IMR-90 (cell line): ENCODE results near the gene PPP1R1C. TPM values are rescaled to one million over a fixed set of nuclear protein-coding genes. Genes with fewer than 3 reads are reported as not detected.

Experiments used
- ATAC-seq: fragments of 200-7000 bp; cut with Tn5 transposase; 2 replicates; pipeline ENCODE4 v1.9.1; 2020; ENCODE audit warnings: low read depth, mild to moderate bottlenecking, moderate library complexity
- BruUV-seq: library from RNA; stranded (reverse); fragments of 400-500 nt; replicated peaks from 2 replicates; lab custom pipeline; 2021; lab: Mats Ljungman, UMichigan
- CTCF ChIA-PET: fragments of 300-600 bp; formaldehyde crosslinking; extraction: SDS; loops from one replicate; lab custom pipeline; 2021; ENCODE audit warnings: antibody characterized with exemption; lab: Yijun Ruan, JAX
- POLR2A ChIA-PET: fragments of 300-600 bp; sonication (Branson Sonifier 250); formaldehyde crosslinking; loops from one replicate; lab custom pipeline; 2022; ENCODE audit warnings: antibody characterized with exemption; ENCODE audit not compliant: unreplicated experiment; lab: Charles Lee
- DNase-seq: peaks from one replicate; pipeline ENCODE4 v3.0.0; 2013
- H2AFZ ChIP-seq: replicated peaks from 2 replicates; pipeline ENCODE3; 2013; ENCODE audit warnings: low read length, mild to moderate bottlenecking; ENCODE audit not compliant: poor library complexity
- H2AK5ac ChIP-seq: 2 replicates; pipeline ENCODE4 v1.6.1; 2013; ENCODE audit warnings: low read depth, low read length, inconsistent platforms
- H2AK9ac ChIP-seq: replicated peaks from 2 replicates; pipeline ENCODE3; 2013; ENCODE audit warnings: mild to moderate bottlenecking, low read depth, low read length, moderate library complexity; ENCODE audit not compliant: poor library complexity
- H2BK120ac ChIP-seq: 2 replicates; pipeline ENCODE4 v1.6.1; 2013; ENCODE audit warnings: low read depth, low read length, inconsistent platforms
- H2BK15ac ChIP-seq: 3 replicates; pipeline ENCODE4 v1.6.1; 2013; ENCODE audit warnings: low read depth, low read length, inconsistent platforms
- H2BK20ac ChIP-seq: 2 replicates; pipeline ENCODE4 v1.6.1; 2013; ENCODE audit warnings: low read depth, mild to moderate bottlenecking, inconsistent platforms, low read length, moderate library complexity
- H2BK5ac ChIP-seq: 2 replicates; pipeline ENCODE4 v1.6.1; 2013; ENCODE audit warnings: mild to moderate bottlenecking, low read depth, low read length, inconsistent platforms; ENCODE audit not compliant: poor library complexity, severe bottlenecking
- H3K14ac ChIP-seq: replicated peaks from 2 replicates; pipeline ENCODE4 v1.6.1; 2013; ENCODE audit warnings: low read depth, low read length, inconsistent platforms
- H3K18ac ChIP-seq: 2 replicates; pipeline ENCODE4 v1.6.1; 2013; ENCODE audit warnings: low read depth, low read length, control low read depth
- H3K23ac ChIP-seq: 2 replicates; pipeline ENCODE4 v1.6.1; 2013; ENCODE audit warnings: low read depth, low read length, inconsistent platforms
- H3K27ac ChIP-seq: 2 replicates; pipeline ENCODE4 v1.5.1; 2013; ENCODE audit warnings: mild to moderate bottlenecking, control low read depth, low read length; ENCODE audit not compliant: insufficient read depth
- H3K27me3 ChIP-seq: 2 replicates; pipeline ENCODE4 v1.6.1; 2013; ENCODE audit warnings: low read length; ENCODE audit not compliant: control insufficient read depth, insufficient read depth
- H3K36me3 ChIP-seq: 2 replicates; pipeline ENCODE4 v1.6.1; 2013; ENCODE audit warnings: low read length, mixed read lengths; ENCODE audit not compliant: control insufficient read depth, insufficient read depth
- H3K4ac ChIP-seq: 2 replicates; pipeline ENCODE4 v1.6.1; 2013; ENCODE audit warnings: low read depth, low read length, inconsistent platforms
- H3K4me1 ChIP-seq: 2 replicates; pipeline ENCODE4 v1.6.1; 2013; ENCODE audit warnings: low read length, mixed read lengths; ENCODE audit not compliant: control insufficient read depth, insufficient read depth
- H3K4me2 ChIP-seq: 2 replicates; pipeline ENCODE4 v1.6.1; 2013; ENCODE audit warnings: low read depth, mild to moderate bottlenecking, control low read depth, low read length, moderate library complexity
- H3K4me3 ChIP-seq: 2 replicates; pipeline ENCODE4 v1.5.1; 2013; ENCODE audit warnings: low read depth, mild to moderate bottlenecking, control low read depth, low read length, moderate library complexity; ENCODE audit not compliant: insufficient read depth
- H3K56ac ChIP-seq: 2 replicates; pipeline ENCODE4 v1.6.1; 2013; ENCODE audit warnings: low read length, inconsistent platforms; ENCODE audit not compliant: insufficient read depth; ENCODE audit errors: extremely low read depth
- H3K79me1 ChIP-seq, 2 experiments: 2 replicates each; pipeline ENCODE4 v1.6.1; 2013; ENCODE audit warnings: low read length in 2 of 2, inconsistent platforms in 1 of 2, low read depth in 1 of 2
- H3K9ac ChIP-seq: 2 replicates; pipeline ENCODE4 v1.6.1; 2013; ENCODE audit warnings: low read depth, low read length, control low read depth
- H3K9me1 ChIP-seq: 2 replicates; pipeline ENCODE4 v1.6.1; 2013; ENCODE audit warnings: low read length, inconsistent platforms; ENCODE audit not compliant: insufficient read depth
- H3K9me3 ChIP-seq: 2 replicates; pipeline ENCODE4 v1.6.1; 2013; ENCODE audit warnings: low read length; ENCODE audit not compliant: control insufficient read depth, insufficient read depth
- H4K20me1 ChIP-seq: 2 replicates; pipeline ENCODE4 v1.6.1; 2013; ENCODE audit warnings: low read length, inconsistent platforms; ENCODE audit not compliant: insufficient read depth
- H4K5ac ChIP-seq: 2 replicates; pipeline ENCODE4 v1.6.1; 2013; ENCODE audit warnings: mild to moderate bottlenecking, low read depth, low read length, control low read depth
- H4K8ac ChIP-seq, 2 experiments: 2 replicates each; pipeline ENCODE4 v1.6.1; 2013; ENCODE audit warnings: low read depth in 2 of 2, low read length in 2 of 2, control low read depth in 1 of 2, inconsistent platforms in 1 of 2
- H4K91ac ChIP-seq: 2 replicates; pipeline ENCODE4 v1.6.1; 2013; ENCODE audit warnings: low read depth, low read length, inconsistent platforms; ENCODE audit not compliant: insufficient read depth
- RFX5 ChIP-seq: IDR thresholded peaks from 2 replicates; pipeline ENCODE4 v1.8.0; 2012; ENCODE audit warnings: low read depth, mild to moderate bottlenecking, low read length, moderate library complexity
- SMC3 ChIP-seq: fragments of 150-350 bp; IDR thresholded peaks from 2 replicates; pipeline ENCODE4 v1.6.1; 2016; ENCODE audit warnings: low read depth, mild to moderate bottlenecking, antibody characterized with exemption, low read length, moderate library complexity
- dilution Hi-C: fragments of 300-500 bp; cut with HindIII; formaldehyde crosslinking; loops from one replicate; pipeline ENCODE4 v1.14.3; 2018; ENCODE audit warnings: low sequenced_read_pairs; ENCODE audit not compliant: unreplicated experiment
- in situ Hi-C: fragments of 300-500 bp; cut with MboI; formaldehyde crosslinking; loops from 3 replicates; pipeline ENCODE4 v1.14.3; 2019; ENCODE audit warnings: low sequenced_read_pairs, inconsistent platforms, mixed read lengths
- intact Hi-C: fragments of 100-400 bp; cut with micrococcal nuclease; formaldehyde crosslinking; loops from 2 replicates; pipeline ENCODE4 v1.10.0; 2022
- polyA plus RNA-seq, 3 experiments: library from polyadenylated mRNA; depleted of rRNA; stranded (reverse); fragments of >200 nt; gene quantifications; 2 replicates each; pipeline ENCODE4 v1.2.3, GENCODE V29; 2012; ENCODE audit warnings: low replicate concordance in 1 of 3
- total RNA-seq: library from RNA; depleted of rRNA; stranded (reverse); fragments of >200 nt; gene quantifications from 2 replicates; pipeline ENCODE4 v1.2.3, GENCODE V29; 2012

The PPP1R1C gene
- total and polyA plus RNA-seq, 2 of the 4 experiments (the other 2 are of a cell fraction), result 0.10 to 0.36 TPM

GRCh38 chr2:182101263-182101662, 115.6 kb downstream of the PPP1R1C start:
- Histone ChIP-seq H2BK5ac (no peak overlapping the region), H2BK120ac (no peak overlapping the region), H3K14ac (no peak overlapping the region), H3K23ac (no peak overlapping the region), H3K27me3 (no peaks in the 10 kb centered on the region), H3K18ac (no peak overlapping the region), H3K36me3 (no peaks in the 10 kb centered on the region), H2BK20ac (no peak overlapping the region), H3K56ac (no peak overlapping the region), H3K9me3 (no peaks in the 10 kb centered on the region), H2AK9ac (no peak overlapping the region), H3K27ac (no peak overlapping the region), H3K79me1 (no peaks in the 10 kb centered on the region), H4K20me1 (no peaks in the 10 kb centered on the region), H3K9me1 (no peaks in the 10 kb centered on the region), H3K4ac (no peak overlapping the region), H2AK5ac (no peak overlapping the region), H4K91ac (no peak overlapping the region), H3K4me2 (no peak overlapping the region), H4K5ac (no peak overlapping the region), H2BK15ac (no peak overlapping the region), H3K9ac (no peak overlapping the region), H3K4me3 (no peak overlapping the region), H4K8ac (no peak overlapping the region), H3K4me1 (no peaks in the 10 kb centered on the region), H2AFZ (no peak overlapping the region)
- no peak for ATAC-seq
- dilution Hi-C loops, result no loop called here
- intact Hi-C loops, result no loop called here
- CTCF ChIA-PET, result interaction anchor here (1.5 kb wide), 1 partner anchor 12 kb away, joined by 3 read pairs; no protein-coding TSS in a partner anchor
- TF ChIP-seq SMC3, result no peak
- TF ChIP-seq RFX5, result no peak
- no peak for DNase-seq
- no TSS peak for BruUV-seq
- in situ Hi-C loops, result loop anchor here (25.0 kb wide), 1 partner anchor 989 kb away; no protein-coding TSS in a partner anchor
- POLR2A ChIA-PET, result no interaction called here
